HEK293T (cell line): ENCODE results near the gene SMG6.

Experiments
- CTCF ChIA-PET: fragments of 350-600 bp; formaldehyde crosslinking; extraction: SDS; loops from one replicate; lab custom pipeline; 2021; ENCODE audit warnings: antibody characterized with exemption, inconsistent platforms; lab: Yijun Ruan, JAX
- POLR2A ChIA-PET: fragments of 350-600 bp; formaldehyde crosslinking; extraction: SDS; loops from one replicate; lab custom pipeline; 2020; ENCODE audit warnings: antibody characterized with exemption, inconsistent platforms; lab: Yijun Ruan, JAX
- DNase-seq: peaks from one replicate; pipeline ENCODE4 v3.0.0; 2012; ENCODE audit warnings: mixed read lengths; ENCODE audit errors: extremely low spot score
- ARNT ChIP-seq: fragments of 450-650 bp; IDR thresholded peaks from 2 replicates; pipeline ENCODE4 v1.6.1; 2017; ENCODE audit warnings: mild to moderate bottlenecking
- BHLHE40 ChIP-seq: fragments of 450-650 bp; IDR thresholded peaks from 2 replicates; pipeline ENCODE4 v1.6.1; 2016; ENCODE audit warnings: mild to moderate bottlenecking, moderate library complexity, borderline replicate concordance
- CTBP1 ChIP-seq: fragments of 450-650 bp; IDR thresholded peaks from 2 replicates; pipeline ENCODE4 v1.6.1; 2016; ENCODE audit warnings: borderline replicate concordance
- ELF4 ChIP-seq: fragments of 450-650 bp; IDR thresholded peaks from 2 replicates; pipeline ENCODE4 v1.6.1; 2017; ENCODE audit warnings: antibody characterized with exemption
- FOXA1 ChIP-seq: fragments of 450-650 bp; IDR thresholded peaks from 2 replicates; pipeline ENCODE4 v1.6.1; 2016; ENCODE audit warnings: mild to moderate bottlenecking
- FOXK2 ChIP-seq: fragments of 450-650 bp; IDR thresholded peaks from 2 replicates; pipeline ENCODE4 v1.6.1; 2016; ENCODE audit warnings: mild to moderate bottlenecking
- FOXM1 ChIP-seq: fragments of 450-650 bp; IDR thresholded peaks from 2 replicates; pipeline ENCODE4 v1.6.1; 2017; ENCODE audit warnings: mild to moderate bottlenecking, borderline replicate concordance
- HDGF ChIP-seq: fragments of 450-650 bp; IDR thresholded peaks from 2 replicates; pipeline ENCODE4 v1.6.1; 2017; ENCODE audit warnings: antibody characterized with exemption, borderline replicate concordance
- L3MBTL2 ChIP-seq: fragments of 450-650 bp; conservative IDR thresholded peaks from 2 replicates; pipeline ENCODE4 v1.6.1; 2016; ENCODE audit warnings: mild to moderate bottlenecking
- LEF1 ChIP-seq: fragments of 450-650 bp; IDR thresholded peaks from 2 replicates; pipeline ENCODE4 v1.6.1; 2017; ENCODE audit warnings: mild to moderate bottlenecking, borderline replicate concordance
- NFRKB ChIP-seq: fragments of 450-650 bp; IDR thresholded peaks from 2 replicates; pipeline ENCODE4 v1.6.1; 2016; ENCODE audit warnings: mild to moderate bottlenecking, moderate library complexity
- SP1 ChIP-seq: fragments of 450-650 bp; IDR thresholded peaks from 2 replicates; pipeline ENCODE4 v1.6.1; 2017
- SUZ12 ChIP-seq: fragments of 450-650 bp; IDR thresholded peaks from 2 replicates; pipeline ENCODE4 v1.6.1; 2016; ENCODE audit warnings: mild to moderate bottlenecking
- TARDBP ChIP-seq: fragments of 450-650 bp; IDR thresholded peaks from 2 replicates; pipeline ENCODE4 v1.6.1; 2016
- ZNF384 ChIP-seq: fragments of 450-650 bp; IDR thresholded peaks from 2 replicates; pipeline ENCODE4 v1.6.1; 2016
- TF ChIP-seq, protein P1 (sequence below): fragments of 450-650 bp; IDR thresholded peaks from 2 replicates; pipeline ENCODE4 v1.6.1; 2016

SMG6 gene

DNA sequence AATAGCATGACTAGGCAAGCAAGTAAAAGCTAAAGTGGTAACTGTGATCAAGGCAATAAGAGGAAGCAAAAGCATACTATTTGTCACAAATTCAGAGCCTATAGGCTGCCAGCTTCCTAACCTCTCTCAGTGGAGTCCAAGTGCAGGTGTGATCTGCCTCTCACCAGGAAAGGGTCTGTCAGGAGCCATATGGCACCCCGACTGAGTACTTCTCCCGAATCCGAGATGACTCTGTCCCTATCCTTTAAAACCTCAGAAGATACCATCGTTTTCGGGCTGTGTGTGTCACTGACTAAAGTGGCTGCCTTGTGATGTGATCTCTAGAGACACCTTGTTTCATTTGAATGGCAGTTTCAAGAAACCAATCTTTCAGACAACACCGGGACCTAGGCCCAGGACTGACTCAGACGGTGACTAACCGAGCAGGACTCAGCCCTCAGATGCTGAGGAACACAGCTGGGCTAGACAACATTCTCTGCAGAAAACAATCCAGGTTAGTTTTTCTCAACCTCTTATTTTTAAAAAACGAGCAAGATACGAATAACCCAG, 63.6 kb downstream of the SMG6 start:
- TF ChIP-seq SUZ12, result no peak
- TF ChIP-seq L3MBTL2, result no peak
- TF ChIP-seq, protein P1, sequence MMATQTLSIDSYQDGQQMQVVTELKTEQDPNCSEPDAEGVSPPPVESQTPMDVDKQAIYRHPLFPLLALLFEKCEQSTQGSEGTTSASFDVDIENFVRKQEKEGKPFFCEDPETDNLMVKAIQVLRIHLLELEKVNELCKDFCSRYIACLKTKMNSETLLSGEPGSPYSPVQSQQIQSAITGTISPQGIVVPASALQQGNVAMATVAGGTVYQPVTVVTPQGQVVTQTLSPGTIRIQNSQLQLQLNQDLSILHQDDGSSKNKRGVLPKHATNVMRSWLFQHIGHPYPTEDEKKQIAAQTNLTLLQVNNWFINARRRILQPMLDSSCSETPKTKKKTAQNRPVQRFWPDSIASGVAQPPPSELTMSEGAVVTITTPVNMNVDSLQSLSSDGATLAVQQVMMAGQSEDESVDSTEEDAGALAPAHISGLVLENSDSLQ, result no peak
- TF ChIP-seq ELF4, result no peak
- no peak for TF ChIP-seq LEF1
- no peak for TF ChIP-seq NFRKB
- POLR2A ChIA-PET, result no interaction called here
- CTCF ChIA-PET, result no interaction called here
- DNase-seq, result no peak

DNA sequence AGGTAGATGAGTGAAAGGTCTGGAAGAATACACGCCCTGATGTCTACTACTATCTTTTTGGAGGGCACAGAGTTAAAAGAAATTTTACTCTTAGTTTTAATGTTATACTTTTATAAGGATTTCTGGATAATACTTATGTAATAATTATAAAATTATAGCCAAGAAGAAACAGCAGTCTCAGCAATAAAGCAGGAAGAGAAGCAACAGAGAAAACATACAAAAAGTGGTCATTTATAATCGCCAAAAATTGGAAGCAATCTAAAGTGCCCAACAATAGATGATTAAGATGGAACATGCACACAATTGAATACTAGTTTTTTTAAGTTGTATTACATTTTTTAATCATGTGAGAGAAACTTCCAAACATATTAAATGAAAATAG, 64.4 kb downstream of the SMG6 start:
- DNase-seq, result no peak
- no peak for TF ChIP-seq LEF1
- TF ChIP-seq ZNF384, result no peak
- TF ChIP-seq FOXA1, result no peak
- TF ChIP-seq CTBP1, result no peak
- TF ChIP-seq NFRKB, result no peak
- TF ChIP-seq ARNT, result no peak
- no peak for TF ChIP-seq FOXK2
- TF ChIP-seq FOXM1, result no peak
- no peak for TF ChIP-seq SUZ12
- no peak for TF ChIP-seq L3MBTL2
- TF ChIP-seq, protein P1, result no peak
- TF ChIP-seq BHLHE40, result no peak
- no peak for TF ChIP-seq HDGF
- TF ChIP-seq TARDBP, result no peak
- TF ChIP-seq SP1, result no peak
- TF ChIP-seq ELF4, result no peak
- ChIA-PET POLR2A (no interaction called here), CTCF (no interaction called here)

DNA sequence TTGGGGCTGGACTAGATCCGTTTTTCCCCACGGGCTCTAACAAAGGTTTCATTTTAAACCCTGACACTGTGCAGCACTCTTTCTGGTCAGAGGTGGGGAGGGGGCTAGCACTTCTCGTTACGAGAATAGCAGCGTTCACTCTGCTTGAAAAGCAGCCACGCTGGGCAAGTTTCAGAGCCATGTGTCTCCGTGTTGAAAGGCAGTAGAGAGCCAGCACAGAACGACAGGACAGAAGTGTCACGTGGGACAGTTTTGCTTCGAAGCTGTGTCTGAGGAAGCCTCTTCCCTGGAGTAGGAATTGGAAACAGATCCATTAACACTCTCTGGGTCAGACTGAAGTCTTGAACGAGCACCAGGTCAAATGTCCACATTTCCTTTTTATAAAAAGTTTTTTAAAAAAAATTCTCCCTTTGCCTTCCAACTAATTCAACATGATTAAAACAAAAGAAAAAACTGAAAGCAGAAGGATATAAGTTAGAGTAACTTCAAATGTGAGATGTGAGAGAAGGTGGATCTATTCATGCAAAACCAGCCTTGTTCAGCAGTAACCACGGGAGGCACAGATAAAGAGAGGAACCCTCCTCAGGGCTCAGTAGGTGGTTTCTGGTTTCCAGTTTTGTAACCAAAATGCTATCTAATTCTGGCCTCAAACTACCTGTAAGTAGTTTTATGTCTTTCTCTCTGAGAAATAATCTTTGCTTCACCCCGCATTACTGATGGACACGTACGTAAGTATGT, 65.0 kb downstream of the SMG6 start:
- POLR2A ChIA-PET, result no interaction called here
- TF ChIP-seq SP1 (no peak), SUZ12 (no peak)
- DNase-seq, result no peak
- CTCF ChIA-PET, result interaction anchor here (0.7 kb wide), 1 partner anchor 183 kb away, joined by 3 read pairs; no protein-coding TSS in a partner anchor

DNA sequence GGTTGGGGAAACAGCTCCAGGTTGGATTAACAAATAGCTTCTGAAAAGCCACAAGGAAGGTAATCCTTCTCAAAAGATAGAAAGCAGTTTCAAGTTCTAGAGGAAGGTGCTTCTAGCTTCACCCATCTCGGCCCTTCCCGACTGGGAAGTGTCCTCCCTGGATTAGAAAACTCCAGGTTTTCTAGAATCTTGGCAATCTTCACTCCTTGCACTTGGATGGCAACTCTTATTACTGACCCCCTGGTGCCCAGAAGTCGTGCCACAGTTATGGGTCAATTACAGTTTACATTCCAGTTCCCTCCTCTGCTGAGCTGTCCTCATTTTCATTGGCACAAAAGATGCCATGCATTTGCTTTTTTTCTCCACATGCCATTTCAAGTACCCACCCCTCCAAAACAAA, 65.6 kb downstream of the SMG6 start:
- ChIA-PET POLR2A (no interaction called here), CTCF (interaction anchor here (0.7 kb wide), 1 partner anchor 182 kb away, joined by 3 read pairs; no protein-coding TSS in a partner anchor)
- TF ChIP-seq HDGF (no peak), NFRKB (no peak), FOXK2 (no peak), ARNT (no peak), TARDBP (no peak), CTBP1 (no peak), FOXM1 (no peak), LEF1 (no peak), ELF4 (no peak), FOXA1 (no peak), BHLHE40 (no peak), L3MBTL2 (no peak), SUZ12 (no peak), SP1 (no peak), ZNF384 (no peak)
- TF ChIP-seq, protein P1, result no peak
- no peak for DNase-seq

DNA sequence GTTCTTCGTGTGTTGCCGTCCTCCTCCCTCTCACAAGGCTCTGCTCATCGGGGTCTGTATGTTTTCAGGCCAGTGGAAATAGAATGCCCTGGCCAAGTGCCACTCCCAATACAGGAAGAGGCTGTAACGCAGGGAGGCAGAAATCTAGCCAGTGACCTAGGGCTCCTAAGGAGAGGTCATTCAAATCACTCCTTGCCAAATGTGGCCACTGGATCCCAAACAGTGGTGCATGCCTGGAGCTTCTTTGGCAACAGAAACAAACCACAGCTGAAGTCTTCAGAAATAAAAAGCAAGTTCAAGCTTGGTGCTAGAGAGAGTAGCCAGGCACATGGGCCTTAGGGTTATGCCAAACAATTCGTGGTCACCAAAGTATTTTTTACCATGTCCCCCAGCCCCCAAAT, 66.1 kb downstream of the SMG6 start:
- ChIA-PET POLR2A (no interaction called here), CTCF (interaction anchor here (0.7 kb wide), 1 partner anchor 182 kb away, joined by 3 read pairs; no protein-coding TSS in a partner anchor)
- no peak for DNase-seq
- TF ChIP-seq CTBP1, result no peak

DNA sequence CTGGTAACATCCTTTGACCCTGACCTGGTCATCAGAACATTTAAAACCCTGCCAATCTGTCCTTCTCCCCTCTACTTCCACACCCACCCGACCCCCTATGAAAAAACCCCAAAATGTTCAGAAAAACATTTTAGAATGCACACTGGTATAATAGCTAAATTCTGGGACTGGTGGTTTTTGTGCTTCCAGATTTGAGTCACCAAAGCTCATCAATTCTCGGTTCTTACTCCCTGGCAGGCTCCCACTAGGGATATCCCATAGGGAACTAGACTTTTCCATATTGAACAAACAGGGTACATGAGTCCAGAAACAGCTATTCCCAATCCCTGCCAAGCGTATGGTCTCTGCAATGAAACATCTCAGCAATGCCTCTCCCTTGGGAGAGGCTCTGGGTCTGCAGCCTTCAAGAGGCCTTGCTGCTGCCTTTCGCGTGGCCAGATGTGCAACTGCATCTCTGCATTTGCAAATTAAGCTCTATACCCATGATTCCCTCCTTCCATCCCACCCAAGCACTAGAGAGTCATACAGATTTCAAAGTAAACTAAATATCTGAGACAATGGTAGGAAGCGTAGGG, 67.7 kb downstream of the SMG6 start:
- CTCF ChIA-PET, result interaction anchor here (0.6 to 0.9 kb wide), 3 partner anchors 9 to 778 kb away, joined by 3 to 4 read pairs (median 3); no protein-coding TSS in a partner anchor
- no peak for DNase-seq
- TF ChIP-seq SP1 (no peak), BHLHE40 (no peak), ELF4 (no peak), NFRKB (no peak), L3MBTL2 (no peak), FOXM1 (no peak), SUZ12 (no peak), HDGF (no peak), FOXK2 (no peak), CTBP1 (no peak), TARDBP (no peak), ZNF384 (no peak), FOXA1 (no peak), LEF1 (no peak), ARNT (no peak)
- TF ChIP-seq, protein P1, result no peak
- POLR2A ChIA-PET, result no interaction called here
